GM12874 (cell line): ENCODE results near the gene ATXN7L3.
A peak's percentile ranks its signal among the peaks of the same experiment; 100 is the strongest.

Experiments used
- TF ChIP-seq, protein P1 (sequence below): IDR thresholded peaks from 2 replicates; pipeline ENCODE4 v1.5.1; 2011; ENCODE audit warnings: low read depth, mild to moderate bottlenecking, control low read depth, low read length, moderate library complexity; ENCODE audit not compliant: insufficient read depth

Gene ATXN7L3

DNA sequence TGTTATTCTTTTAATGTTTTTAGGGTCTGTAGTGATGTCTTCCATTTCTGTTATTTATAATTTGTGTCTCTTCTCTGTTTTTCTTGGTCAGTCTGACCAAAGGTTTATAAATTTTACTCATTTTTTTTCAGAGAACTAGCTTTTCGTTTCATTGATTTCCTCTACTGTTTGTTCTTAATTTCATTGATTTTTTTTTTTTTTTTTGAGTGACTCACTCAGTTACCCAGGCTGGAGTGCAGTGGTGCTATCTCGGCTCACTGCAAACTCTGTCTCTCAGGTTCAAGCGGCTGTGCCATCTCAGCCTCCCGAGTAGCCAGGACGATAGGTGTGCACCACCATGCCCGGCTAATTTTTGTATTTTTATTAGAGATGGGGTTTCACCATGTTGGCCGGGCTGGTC, 32.4 kb upstream of the ATXN7L3 start:
- TF ChIP-seq, protein P1, sequence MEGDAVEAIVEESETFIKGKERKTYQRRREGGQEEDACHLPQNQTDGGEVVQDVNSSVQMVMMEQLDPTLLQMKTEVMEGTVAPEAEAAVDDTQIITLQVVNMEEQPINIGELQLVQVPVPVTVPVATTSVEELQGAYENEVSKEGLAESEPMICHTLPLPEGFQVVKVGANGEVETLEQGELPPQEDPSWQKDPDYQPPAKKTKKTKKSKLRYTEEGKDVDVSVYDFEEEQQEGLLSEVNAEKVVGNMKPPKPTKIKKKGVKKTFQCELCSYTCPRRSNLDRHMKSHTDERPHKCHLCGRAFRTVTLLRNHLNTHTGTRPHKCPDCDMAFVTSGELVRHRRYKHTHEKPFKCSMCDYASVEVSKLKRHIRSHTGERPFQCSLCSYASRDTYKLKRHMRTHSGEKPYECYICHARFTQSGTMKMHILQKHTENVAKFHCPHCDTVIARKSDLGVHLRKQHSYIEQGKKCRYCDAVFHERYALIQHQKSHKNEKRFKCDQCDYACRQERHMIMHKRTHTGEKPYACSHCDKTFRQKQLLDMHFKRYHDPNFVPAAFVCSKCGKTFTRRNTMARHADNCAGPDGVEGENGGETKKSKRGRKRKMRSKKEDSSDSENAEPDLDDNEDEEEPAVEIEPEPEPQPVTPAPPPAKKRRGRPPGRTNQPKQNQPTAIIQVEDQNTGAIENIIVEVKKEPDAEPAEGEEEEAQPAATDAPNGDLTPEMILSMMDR = no peak

GRCh38 chr17:44230140-44230539, 30.5 kb upstream of the ATXN7L3 start:
- TF ChIP-seq, protein P1 = no peak

DNA sequence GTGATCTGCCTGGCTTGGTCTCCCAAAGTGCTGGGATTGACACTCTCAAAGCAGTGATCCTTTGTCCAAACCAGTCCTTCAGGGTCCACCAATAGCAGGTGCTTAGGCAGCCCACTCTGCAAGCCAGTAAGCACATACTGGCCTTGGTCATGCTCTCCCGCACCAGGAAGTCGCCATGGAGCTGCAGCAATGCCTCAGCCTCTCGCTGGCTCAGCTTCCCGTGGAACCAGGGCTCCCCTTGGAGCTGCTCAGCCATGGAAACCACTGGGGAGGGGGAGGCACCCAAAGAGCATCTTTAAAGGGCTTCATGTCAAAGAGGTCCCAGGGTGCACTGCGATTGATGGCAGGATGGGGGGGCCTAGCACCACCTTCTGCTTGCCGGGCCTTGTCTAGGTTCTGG, 29.4 kb upstream of the ATXN7L3 start:
- TF ChIP-seq, protein P1 = no peak

DNA sequence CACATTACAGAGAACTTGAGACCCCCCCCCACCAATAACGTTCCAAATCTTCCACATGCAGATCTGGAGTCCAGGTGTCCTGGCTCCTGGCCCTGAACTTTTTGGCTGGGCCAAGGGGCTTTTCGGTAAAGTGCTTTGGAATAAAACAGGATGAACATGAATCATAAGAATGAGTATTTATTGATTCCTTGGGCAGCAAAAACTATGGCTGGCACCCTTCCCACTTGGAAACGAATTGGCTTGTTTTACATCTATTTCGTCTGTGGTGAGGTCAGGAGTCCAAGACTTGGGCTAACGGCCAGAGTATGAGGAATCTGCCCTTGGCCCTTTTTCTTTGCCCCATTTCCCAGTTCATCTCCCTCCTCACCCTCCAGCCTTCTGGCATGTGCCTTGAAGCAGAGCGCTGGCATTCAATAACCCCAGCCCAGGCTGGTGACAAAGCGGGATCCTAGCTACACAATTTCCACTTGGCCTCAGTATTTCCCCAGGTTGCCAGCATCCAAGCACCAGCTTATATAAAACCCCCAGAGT, 23.9 kb upstream of the ATXN7L3 start:
- TF ChIP-seq, protein P1 = no peak

GRCh38 chr17:44222112-44222869, 22.6 kb upstream of the ATXN7L3 start:
- TF ChIP-seq, protein P1 = peak; percentile 26; the same call in 1 of the 2 replicates

DNA sequence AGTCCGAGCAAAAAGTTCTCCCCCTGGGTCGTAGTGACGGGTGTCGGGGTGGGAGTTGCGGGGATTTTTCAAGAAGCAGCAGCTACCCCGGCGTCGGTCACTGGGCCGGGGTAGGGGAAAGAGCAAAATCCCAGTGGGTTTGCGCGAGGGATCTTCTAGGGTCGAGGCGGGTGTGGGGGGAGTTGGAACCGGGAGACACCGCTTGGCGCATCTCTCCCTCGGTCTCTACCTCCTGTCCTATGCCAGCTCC, 22.1 kb upstream of the ATXN7L3 start:
- TF ChIP-seq, protein P1 = no peak

DNA sequence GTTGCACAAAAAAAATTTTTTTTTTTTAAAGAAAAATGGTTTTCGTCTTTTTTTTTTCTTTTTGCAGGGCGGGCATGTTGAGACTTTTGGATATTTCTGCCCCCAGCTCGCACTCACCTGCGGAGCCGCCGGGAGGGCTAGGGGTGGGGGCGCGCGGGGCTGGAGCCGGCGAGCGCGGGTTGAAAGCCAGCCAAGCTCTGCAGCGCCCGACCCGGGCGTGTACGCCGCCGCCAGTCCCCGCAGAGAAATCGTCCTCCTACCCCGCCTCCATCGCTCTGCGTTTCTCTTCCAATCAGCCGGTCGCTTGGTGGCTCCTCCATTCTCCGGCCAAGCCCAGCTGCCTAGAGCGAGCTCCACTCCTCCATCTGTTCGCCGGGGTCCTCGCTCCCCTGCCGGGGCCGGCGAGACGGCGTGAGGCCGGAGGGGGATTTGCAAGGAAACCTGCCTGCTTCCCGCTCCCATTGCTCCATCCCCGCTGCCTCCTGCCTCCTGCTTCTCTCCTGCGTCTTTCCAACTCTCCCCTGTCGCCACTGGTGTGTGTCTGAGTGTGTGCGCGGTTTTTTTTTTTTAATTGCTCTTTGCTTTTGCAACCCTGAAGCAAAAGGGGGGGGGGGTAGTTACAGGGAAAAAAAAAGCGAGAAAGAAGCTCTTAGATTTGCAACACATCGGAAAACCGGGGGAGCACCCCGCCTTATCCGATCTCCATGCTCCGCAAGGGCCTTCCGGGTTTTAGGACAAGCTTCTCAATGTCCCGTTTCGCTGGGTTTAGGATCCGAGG, 21.6 kb upstream of the ATXN7L3 start:
- TF ChIP-seq, protein P1 = no peak
